ENCODE results near the gene CYTH2.

CYTH2 gene

GRCh38 chr19:48446579-48446978, 22.6 kb upstream of the CYTH2 start (continued):
- TF ChIP-seq ZNF26 (tag by site-specific recombination; IDR thresholded peaks at IDR 0.05) = no peak
- TF ChIP-seq REST (tag by site-specific recombination; IDR thresholded peaks at IDR 0.05) = peak; percentile 45
- no peak for TF ChIP-seq KLF1 (tag by site-specific recombination; IDR thresholded peaks at IDR 0.05)
- no peak for TF ChIP-seq HOXD13 (CRISPR knock-in tag; IDR thresholded peaks at IDR 0.05; ENCODE audit: borderline replicate concordance)
- TF ChIP-seq ZXDB (tag by site-specific recombination; IDR thresholded peaks at IDR 0.05) = no peak
- no peak for TF ChIP-seq ZNF404 (tag by site-specific recombination; IDR thresholded peaks at IDR 0.05)

GRCh38 chr19:48448563-48448962, 20.6 kb upstream of the CYTH2 start:
- ChIA-PET POLR2A (interaction anchor here (0.6 to 1.0 kb wide), 4 partner anchors 12 to 58 kb away, joined by 3 to 5 read pairs (median 3); partner anchors contain the start of gene KDELR1), CTCF (interaction anchor here (0.6 to 2.8 kb wide), 3 partner anchors 57 to 370 kb away, joined by 3 to 13 read pairs (median 4); partner anchors contain the start of gene KDELR1)

GRCh38 chr19:48450441-48450840, 18.7 kb upstream of the CYTH2 start:
- ChIA-PET POLR2A (interaction anchor here (0.6 to 1.3 kb wide), 2 partner anchors 88 to 887 kb away, joined by 3 read pairs; no protein-coding TSS in a partner anchor), CTCF (interaction anchor here (0.6 kb wide), 1 partner anchor 231 kb away, joined by 3 read pairs; no protein-coding TSS in a partner anchor)
- no peaks in the 10 kb centered on the region for H3K9me3 ChIP-seq (ENCODE audit: control insufficient read depth, insufficient read depth, low read depth, low read length)
- peaks cover 66 to 84% of the 10 kb centered on the region in 2 experiments for H3K36me3 ChIP-seq (ENCODE audit: control insufficient read depth in 2 of 2, insufficient read depth in 1 of 2, low read length in 2 of 2)
- H3K27ac ChIP-seq (ENCODE audit: extremely low read depth, low read depth, low read length) = no peak overlapping the region
- H3K4me3 ChIP-seq (ENCODE audit: low read depth, low read length) = no peak overlapping the region
- no peaks in the 10 kb centered on the region; the same call in 1 of the 2 replicates for H3K4me1 ChIP-seq (ENCODE audit: control insufficient read depth, insufficient read depth, low read length)
- TF ChIP-seq ZNF768 (tag by site-specific recombination; IDR thresholded peaks at IDR 0.05) (no peak), ZSCAN23 (tag by site-specific recombination; IDR thresholded peaks at IDR 0.05) (no peak), ZNF776 (tag by site-specific recombination; IDR thresholded peaks at IDR 0.05; ENCODE audit: borderline replicate concordance) (no peak), KLF8 (tag by site-specific recombination; IDR thresholded peaks at IDR 0.05) (no peak), MZF1 (tag by site-specific recombination; IDR thresholded peaks at IDR 0.05; ENCODE audit: borderline replicate concordance) (no peak), ZNF266 (tag by site-specific recombination; IDR thresholded peaks at IDR 0.05; ENCODE audit: low read depth) (no peak), ZNF664 (tag by site-specific recombination; IDR thresholded peaks at IDR 0.05) (no peak), ZSCAN30 (tag by site-specific recombination; IDR thresholded peaks at IDR 0.05) (no peak), PRDM4 (tag by site-specific recombination; IDR thresholded peaks at IDR 0.05) (no peak)
- TF ChIP-seq, protein P1, sequence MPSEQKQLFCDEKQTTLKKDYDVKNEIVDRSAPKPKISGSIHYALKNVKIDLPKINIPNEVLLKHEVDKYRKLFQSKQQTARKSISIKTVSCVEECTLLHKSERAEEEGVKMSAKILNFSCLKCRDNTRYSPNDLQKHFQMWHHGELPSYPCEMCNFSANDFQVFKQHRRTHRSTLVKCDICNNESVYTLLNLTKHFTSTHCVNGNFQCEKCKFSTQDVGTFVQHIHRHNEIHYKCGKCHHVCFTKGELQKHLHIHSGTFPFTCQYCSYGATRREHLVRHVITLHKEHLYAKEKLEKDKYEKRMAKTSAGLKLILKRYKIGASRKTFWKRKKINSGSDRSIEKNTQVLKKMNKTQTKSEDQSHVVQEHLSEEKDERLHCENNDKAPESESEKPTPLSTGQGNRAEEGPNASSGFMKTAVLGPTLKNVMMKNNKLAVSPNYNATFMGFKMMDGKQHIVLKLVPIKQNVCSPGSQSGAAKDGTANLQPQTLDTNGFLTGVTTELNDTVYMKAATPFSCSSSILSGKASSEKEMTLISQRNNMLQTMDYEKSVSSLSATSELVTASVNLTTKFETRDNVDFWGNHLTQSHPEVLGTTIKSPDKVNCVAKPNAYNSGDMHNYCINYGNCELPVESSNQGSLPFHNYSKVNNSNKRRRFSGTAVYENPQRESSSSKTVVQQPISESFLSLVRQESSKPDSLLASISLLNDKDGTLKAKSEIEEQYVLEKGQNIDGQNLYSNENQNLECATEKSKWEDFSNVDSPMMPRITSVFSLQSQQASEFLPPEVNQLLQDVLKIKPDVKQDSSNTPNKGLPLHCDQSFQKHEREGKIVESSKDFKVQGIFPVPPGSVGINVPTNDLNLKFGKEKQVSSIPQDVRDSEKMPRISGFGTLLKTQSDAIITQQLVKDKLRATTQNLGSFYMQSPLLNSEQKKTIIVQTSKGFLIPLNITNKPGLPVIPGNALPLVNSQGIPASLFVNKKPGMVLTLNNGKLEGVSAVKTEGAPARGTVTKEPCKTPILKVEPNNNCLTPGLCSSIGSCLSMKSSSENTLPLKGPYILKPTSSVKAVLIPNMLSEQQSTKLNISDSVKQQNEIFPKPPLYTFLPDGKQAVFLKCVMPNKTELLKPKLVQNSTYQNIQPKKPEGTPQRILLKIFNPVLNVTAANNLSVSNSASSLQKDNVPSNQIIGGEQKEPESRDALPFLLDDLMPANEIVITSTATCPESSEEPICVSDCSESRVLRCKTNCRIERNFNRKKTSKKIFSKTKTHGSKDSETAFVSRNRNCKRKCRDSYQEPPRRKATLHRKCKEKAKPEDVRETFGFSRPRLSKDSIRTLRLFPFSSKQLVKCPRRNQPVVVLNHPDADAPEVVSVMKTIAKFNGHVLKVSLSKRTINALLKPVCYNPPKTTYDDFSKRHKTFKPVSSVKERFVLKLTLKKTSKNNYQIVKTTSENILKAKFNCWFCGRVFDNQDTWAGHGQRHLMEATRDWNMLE (tag by site-specific recombination; conservative IDR thresholded peaks at IDR 0.05; ENCODE audit: low read depth) = no peak
- TF ChIP-seq, protein P2, sequence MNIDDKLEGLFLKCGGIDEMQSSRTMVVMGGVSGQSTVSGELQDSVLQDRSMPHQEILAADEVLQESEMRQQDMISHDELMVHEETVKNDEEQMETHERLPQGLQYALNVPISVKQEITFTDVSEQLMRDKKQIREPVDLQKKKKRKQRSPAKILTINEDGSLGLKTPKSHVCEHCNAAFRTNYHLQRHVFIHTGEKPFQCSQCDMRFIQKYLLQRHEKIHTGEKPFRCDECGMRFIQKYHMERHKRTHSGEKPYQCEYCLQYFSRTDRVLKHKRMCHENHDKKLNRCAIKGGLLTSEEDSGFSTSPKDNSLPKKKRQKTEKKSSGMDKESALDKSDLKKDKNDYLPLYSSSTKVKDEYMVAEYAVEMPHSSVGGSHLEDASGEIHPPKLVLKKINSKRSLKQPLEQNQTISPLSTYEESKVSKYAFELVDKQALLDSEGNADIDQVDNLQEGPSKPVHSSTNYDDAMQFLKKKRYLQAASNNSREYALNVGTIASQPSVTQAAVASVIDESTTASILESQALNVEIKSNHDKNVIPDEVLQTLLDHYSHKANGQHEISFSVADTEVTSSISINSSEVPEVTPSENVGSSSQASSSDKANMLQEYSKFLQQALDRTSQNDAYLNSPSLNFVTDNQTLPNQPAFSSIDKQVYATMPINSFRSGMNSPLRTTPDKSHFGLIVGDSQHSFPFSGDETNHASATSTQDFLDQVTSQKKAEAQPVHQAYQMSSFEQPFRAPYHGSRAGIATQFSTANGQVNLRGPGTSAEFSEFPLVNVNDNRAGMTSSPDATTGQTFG (tag by site-specific recombination; IDR thresholded peaks at IDR 0.05; ENCODE audit: borderline replicate concordance) = no peak

More at GRCh38 chr19:48448563-48448962, 20.6 kb upstream of the CYTH2 start:
- Histone ChIP-seq H3K9me3 (ENCODE audit: control insufficient read depth, insufficient read depth, low read depth, low read length) (no peaks in the 10 kb centered on the region), H3K36me3 (ENCODE audit: control insufficient read depth in 2 of 2, insufficient read depth in 1 of 2, low read length in 2 of 2) (peaks cover 52 to 67% of the 10 kb centered on the region in 2 experiments), H3K4me3 (ENCODE audit: low read depth, low read length) (no peak overlapping the region), H3K27ac (ENCODE audit: extremely low read depth, low read depth, low read length) (no peak overlapping the region), H3K4me1 (ENCODE audit: control insufficient read depth, insufficient read depth, low read length) (peaks cover 8% of the 10 kb centered on the region)
- TF ChIP-seq ZNF623 (tag by site-specific recombination; IDR thresholded peaks at IDR 0.05) = peak; percentile 82
- TF ChIP-seq ZNF341 (tag by site-specific recombination; IDR thresholded peaks at IDR 0.05; ENCODE audit: low read depth) = no peak

Measured in HEK293 (cell line).